Thyroid gland (tissue), 4 donors: Measurements from ENCODE around the gene POLR3B. TPM values are rescaled to one million over a fixed set of nuclear protein-coding genes. Genes with fewer than 3 reads are reported as not detected.

Source experiments
- DNase-seq, 2 donors: peaks; one replicate each; pipeline ENCODE4 v3.0.0-alpha.2; 2019
- H3K27ac ChIP-seq, 3 donors: fragments of 200-600 bp; sonication (generic); 1 replicate in 2 of 3; 2 replicates in 1 of 3; pipeline ENCODE4 v1.5.1; 2016 to 2019; ENCODE audit warnings: mild to moderate bottlenecking in 1 of 3, moderate library complexity in 1 of 3
- H3K27me3 ChIP-seq: fragments of 200-600 bp; sonication (generic); one replicate; pipeline ENCODE4 v1.5.1; 2019
- H3K36me3 ChIP-seq, 2 donors: fragments of 200-600 bp; sonication (generic); one replicate each; pipeline ENCODE4 v1.5.1; 2016 to 2019
- H3K4me1 ChIP-seq, 2 donors: fragments of 200-600 bp; sonication (generic); one replicate each; pipeline ENCODE4 v1.5.1; 2017 to 2019
- H3K4me3 ChIP-seq, 3 donors: fragments of 200-600 bp; sonication (generic); replicated peaks in 1 of 3; 1 replicate in 2 of 3; 2 replicates in 1 of 3; pipeline ENCODE4 v1.5.1; 2016; ENCODE audit warnings: mild to moderate bottlenecking in 1 of 3
- H3K9me3 ChIP-seq: fragments of 200-600 bp; sonication (generic); one replicate; pipeline ENCODE4 v1.5.1; 2017
- CTCF ChIP-seq, 6 experiments: fragments of 200-600 bp in 3 of 6; fragments of 450-650 bp in 3 of 6; sonication (generic) in 3 of 6; IDR thresholded peaks; one replicate each; pipeline ENCODE4 v1.5.1; 2016 to 2019; ENCODE audit warnings: antibody characterized with exemption in 6 of 6, mild to moderate bottlenecking in 2 of 6, inconsistent platforms in 1 of 6, moderate library complexity in 1 of 6
- POLR2A ChIP-seq, 2 donors: fragments of 450-650 bp; IDR thresholded peaks; one replicate each; pipeline ENCODE4 v1.6.1; 2017; ENCODE audit warnings: antibody characterized with exemption in 2 of 2, mild to moderate bottlenecking in 2 of 2, moderate library complexity in 1 of 2
- WGBS, 2 donors: methylation state at CpG; one replicate each; pipeline ENCODE4 v1.1.5; 2017; 5-methylcytosine and 5-hydroxymethylcytosine counted together
- intact Hi-C: fragments of 100-400 bp; cut with DNase I; formaldehyde crosslinking; loops from one replicate; pipeline ENCODE4 v1.15.1; 2023
- total RNA-seq, 4 donors: library from RNA; depleted of rRNA; stranded (reverse); fragments of >200 nt; gene quantifications; one replicate each; pipeline ENCODE4 v1.2.3, GENCODE V29; 2016

POLR3B gene
- total RNA-seq, 4 donors from 2014 or later = 6.0 to 13.8 (median 12.0) TPM

GRCh38 chr12:106321139-106321850, 36.3 kb upstream of the POLR3B start:
- WGBS, 2 donors = 77 to 80% methylated on average over 7 of the region's 7 CpGs
- no peak for DNase-seq
- no peak overlapping the region for H3K27ac ChIP-seq
- TF ChIP-seq POLR2A (IDR thresholded peaks at IDR 0.05) (no peak), CTCF (IDR thresholded peaks at IDR 0.05) (no peak)
- no peak overlapping the region for H3K4me3 ChIP-seq
- peaks cover 43 to 54% of the 10 kb centered on the region in 2 donors for H3K36me3 ChIP-seq
- no peaks in the 10 kb centered on the region for H3K4me1 ChIP-seq
- H3K27me3 ChIP-seq = no peaks in the 10 kb centered on the region
- H3K9me3 ChIP-seq = no peaks in the 10 kb centered on the region
- intact Hi-C loops = no loop called here

GRCh38 chr12:106323537-106323936, 34.0 kb upstream of the POLR3B start:
- Histone ChIP-seq H3K27ac (no peak overlapping the region), H3K36me3 (peaks cover 34 to 49% of the 10 kb centered on the region in 2 donors), H3K4me1 (no peaks in the 10 kb centered on the region), H3K27me3 (no peaks in the 10 kb centered on the region), H3K9me3 (no peaks in the 10 kb centered on the region), H3K4me3 (no peak overlapping the region)
- TF ChIP-seq CTCF (IDR thresholded peaks at IDR 0.05) (no peak), POLR2A (IDR thresholded peaks at IDR 0.05) (no peak)
- intact Hi-C loops = no loop called here
- no peak for DNase-seq
- WGBS, 2 donors = 99 to 100% methylated on average over 2 of the region's 2 CpGs

- Histone ChIP-seq H3K4me3 (no peak overlapping the region), H3K27me3 (no peaks in the 10 kb centered on the region), H3K27ac (no peak overlapping the region), H3K9me3 (no peaks in the 10 kb centered on the region), H3K4me1 (peaks cover 0 to 8% of the 10 kb centered on the region in 2 donors), H3K36me3 (peaks cover 20 to 32% of the 10 kb centered on the region in 2 donors)
- 74 to 79% methylated on average over 2 of the region's 2 CpGs for WGBS, 2 donors
- intact Hi-C loops = no loop called here
- TF ChIP-seq POLR2A (IDR thresholded peaks at IDR 0.05) = no peak
- TF ChIP-seq CTCF (IDR thresholded peaks at IDR 0.05) = no peak
- DNase-seq = no peak
Observed at GRCh38 chr12:106327309-106327869, 30.2 kb upstream of the POLR3B start.

- H3K36me3 ChIP-seq = peaks cover 17 to 23% of the 10 kb centered on the region in 2 donors
- DNase-seq = no peak
- H3K4me3 ChIP-seq = no peak overlapping the region
- TF ChIP-seq POLR2A (IDR thresholded peaks at IDR 0.05) = no peak
- no peak for TF ChIP-seq CTCF (IDR thresholded peaks at IDR 0.05)
- intact Hi-C loops = no loop called here
- no peaks in the 10 kb centered on the region for H3K9me3 ChIP-seq
- WGBS, 2 donors = 78 to 84% methylated on average over 7 of the region's 7 CpGs
- H3K4me1 ChIP-seq = peaks cover 0 to 8% of the 10 kb centered on the region in 2 donors
- H3K27me3 ChIP-seq = no peaks in the 10 kb centered on the region
- H3K27ac ChIP-seq = no peak overlapping the region
Observed at GRCh38 chr12:106328735-106329134, 28.8 kb upstream of the POLR3B start.
